GM12865 (cell line): ENCODE data around the gene PTPRU.

ENCODE experiments used
- DNase-seq: peaks from one replicate; pipeline ENCODE4 v3.0.0; 2010; ENCODE audit warnings: low read depth
- H3K4me3 ChIP-seq: 2 replicates; pipeline ENCODE4 v1.5.1; 2011; ENCODE audit warnings: mild to moderate bottlenecking, low read depth, low read length, control low read depth
- CTCF ChIP-seq: IDR thresholded peaks from 2 replicates; pipeline ENCODE4 v1.5.1; 2011; ENCODE audit warnings: low read length, control low read depth, low read depth, inconsistent platforms; ENCODE audit not compliant: insufficient read depth; ENCODE audit errors: missing control alignments

Gene PTPRU

DNA sequence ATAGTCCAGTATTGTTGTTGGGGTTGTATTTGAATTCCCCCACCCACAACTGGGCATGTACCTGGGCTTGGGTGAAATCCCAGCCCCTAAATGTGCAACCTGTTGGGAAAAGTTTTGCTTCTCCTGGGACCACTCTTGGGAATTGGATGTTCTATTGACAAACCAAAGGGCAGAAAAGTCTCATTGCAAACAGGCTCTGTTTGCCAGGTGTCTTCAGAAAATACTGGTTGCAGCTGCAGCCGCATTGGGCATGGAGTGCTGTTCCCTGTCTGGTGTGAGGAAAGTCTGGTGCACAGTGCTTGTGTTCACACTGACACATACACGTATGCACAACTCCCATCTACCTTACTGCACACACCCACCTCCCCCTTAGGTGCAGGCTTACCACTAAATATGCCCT is 12.1 kb downstream of the PTPRU start:
- no peak for TF ChIP-seq CTCF

GRCh38 chr1:29249170-29249691 is 12.9 kb downstream of the PTPRU start:
- no peak for TF ChIP-seq CTCF
- no peak for DNase-seq
- no peak overlapping the region for H3K4me3 ChIP-seq

More for the DNA sequence above, 12.1 kb downstream of the PTPRU start:
- no peak overlapping the region for H3K4me3 ChIP-seq
- no peak for DNase-seq

GRCh38 chr1:29249951-29250581 is 13.7 kb downstream of the PTPRU start:
- no peak for TF ChIP-seq CTCF
- no peak for DNase-seq
- H3K4me3 ChIP-seq, result no peak overlapping the region

DNA sequence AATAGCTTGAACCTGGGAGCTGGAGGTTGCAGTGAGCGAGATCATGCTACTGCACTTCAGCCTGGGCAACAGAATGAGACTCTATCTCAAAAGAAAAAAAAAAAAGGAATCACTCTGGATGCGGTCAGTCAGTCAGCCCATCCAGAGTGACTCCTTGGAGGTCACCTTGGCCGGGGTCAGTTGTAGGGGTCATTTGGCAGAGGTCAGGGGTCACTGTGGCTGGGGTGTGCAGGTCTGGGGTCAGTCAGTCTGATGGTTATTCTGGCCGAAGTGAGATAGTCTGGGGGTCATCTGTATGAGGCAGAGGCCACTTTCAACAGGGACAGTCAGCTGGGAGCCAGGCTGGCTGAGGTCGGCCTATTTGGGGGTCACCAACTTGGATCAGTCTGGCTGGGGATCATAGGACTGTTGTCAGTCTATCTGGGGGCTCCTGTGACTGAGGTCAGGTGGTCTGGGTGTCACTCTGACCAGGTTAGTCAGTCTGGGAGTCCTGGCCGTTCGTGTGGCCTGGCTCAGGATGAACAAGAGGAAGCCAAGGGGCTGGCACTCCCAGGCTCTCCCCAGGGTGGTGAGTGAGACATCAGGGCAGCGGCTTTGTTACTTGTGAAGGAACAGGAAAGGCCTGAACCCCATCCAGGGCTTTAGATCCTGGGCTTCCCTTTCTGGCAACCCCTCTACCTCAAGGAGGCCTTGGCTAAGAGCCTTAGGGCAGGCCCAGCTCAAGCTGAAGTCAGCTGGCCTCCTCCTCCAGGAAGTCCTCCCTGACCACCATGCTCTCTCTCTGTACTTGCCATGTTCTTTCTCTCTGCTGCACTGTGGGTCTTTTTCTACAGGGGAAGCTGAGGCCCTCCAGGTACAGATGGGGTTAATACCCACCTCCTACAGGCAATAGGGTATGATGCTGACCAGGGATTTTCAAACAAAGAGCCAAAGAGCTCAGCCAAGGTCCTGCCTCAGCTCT is 15.1 kb downstream of the PTPRU start:
- H3K4me3 ChIP-seq, result no peak overlapping the region
- no peak for TF ChIP-seq CTCF
- no peak for DNase-seq

- no peak for DNase-seq
- TF ChIP-seq CTCF, result no peak
- H3K4me3 ChIP-seq, result no peak overlapping the region
Observed at GRCh38 chr1:29253180-29253579, 16.9 kb downstream of the PTPRU start.

- H3K4me3 ChIP-seq, result no peak overlapping the region
- DNase-seq, result no peak
- TF ChIP-seq CTCF, result no peak
Observed at GRCh38 chr1:29254346-29254745, 18.0 kb downstream of the PTPRU start.
